ENCODE measurements around the gene KCNJ1. TPM values are rescaled to one million over a fixed set of nuclear protein-coding genes. Genes with fewer than 3 reads are reported as not detected.

The KCNJ1 gene
- total RNA-seq, 1 donor from 2014 or later = not detected

DNA sequence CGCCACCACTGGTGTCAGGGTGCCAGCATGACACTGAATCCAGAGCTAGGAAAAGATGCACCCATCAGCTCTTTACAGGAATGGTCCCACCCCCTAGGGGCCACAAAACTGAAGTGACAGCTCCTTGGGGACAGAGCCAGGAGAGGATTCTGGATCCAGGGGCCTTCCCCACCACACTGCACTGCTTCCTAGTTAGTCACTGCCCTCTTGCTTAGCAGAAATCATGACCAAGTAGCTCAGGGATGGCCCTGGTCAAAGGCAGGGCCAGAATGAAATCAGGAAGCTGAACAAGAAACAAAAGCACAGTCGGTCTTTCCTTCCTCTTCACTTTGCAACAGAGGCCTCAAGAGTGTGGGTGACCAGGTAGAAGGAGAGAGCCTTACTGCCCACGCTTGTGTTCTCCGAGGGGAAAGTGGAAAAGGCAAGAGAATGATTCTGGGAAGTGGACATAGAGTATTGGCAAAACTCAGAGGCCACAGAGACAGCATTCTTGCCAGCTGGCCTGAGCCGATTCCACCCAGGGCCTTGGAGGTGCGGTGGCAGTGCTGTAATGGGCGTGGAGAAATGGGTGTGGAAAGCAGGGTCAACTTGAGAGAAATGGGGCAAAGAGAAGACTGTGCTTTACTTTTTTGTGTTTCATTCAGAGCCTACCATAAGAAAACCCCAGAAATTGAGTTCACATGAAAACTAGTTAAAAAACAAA lies 39.8 kb downstream of the KCNJ1 start:
- TF ChIP-seq, protein P1, sequence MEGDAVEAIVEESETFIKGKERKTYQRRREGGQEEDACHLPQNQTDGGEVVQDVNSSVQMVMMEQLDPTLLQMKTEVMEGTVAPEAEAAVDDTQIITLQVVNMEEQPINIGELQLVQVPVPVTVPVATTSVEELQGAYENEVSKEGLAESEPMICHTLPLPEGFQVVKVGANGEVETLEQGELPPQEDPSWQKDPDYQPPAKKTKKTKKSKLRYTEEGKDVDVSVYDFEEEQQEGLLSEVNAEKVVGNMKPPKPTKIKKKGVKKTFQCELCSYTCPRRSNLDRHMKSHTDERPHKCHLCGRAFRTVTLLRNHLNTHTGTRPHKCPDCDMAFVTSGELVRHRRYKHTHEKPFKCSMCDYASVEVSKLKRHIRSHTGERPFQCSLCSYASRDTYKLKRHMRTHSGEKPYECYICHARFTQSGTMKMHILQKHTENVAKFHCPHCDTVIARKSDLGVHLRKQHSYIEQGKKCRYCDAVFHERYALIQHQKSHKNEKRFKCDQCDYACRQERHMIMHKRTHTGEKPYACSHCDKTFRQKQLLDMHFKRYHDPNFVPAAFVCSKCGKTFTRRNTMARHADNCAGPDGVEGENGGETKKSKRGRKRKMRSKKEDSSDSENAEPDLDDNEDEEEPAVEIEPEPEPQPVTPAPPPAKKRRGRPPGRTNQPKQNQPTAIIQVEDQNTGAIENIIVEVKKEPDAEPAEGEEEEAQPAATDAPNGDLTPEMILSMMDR (conservative IDR thresholded peaks at IDR 0.05; ENCODE audit: low read depth, low read length) = no peak
- no peak for DNase-seq (ENCODE audit: low read depth)
- no peak overlapping the region for H3K4me3 ChIP-seq (ENCODE audit: low read depth, low read length)

DNA sequence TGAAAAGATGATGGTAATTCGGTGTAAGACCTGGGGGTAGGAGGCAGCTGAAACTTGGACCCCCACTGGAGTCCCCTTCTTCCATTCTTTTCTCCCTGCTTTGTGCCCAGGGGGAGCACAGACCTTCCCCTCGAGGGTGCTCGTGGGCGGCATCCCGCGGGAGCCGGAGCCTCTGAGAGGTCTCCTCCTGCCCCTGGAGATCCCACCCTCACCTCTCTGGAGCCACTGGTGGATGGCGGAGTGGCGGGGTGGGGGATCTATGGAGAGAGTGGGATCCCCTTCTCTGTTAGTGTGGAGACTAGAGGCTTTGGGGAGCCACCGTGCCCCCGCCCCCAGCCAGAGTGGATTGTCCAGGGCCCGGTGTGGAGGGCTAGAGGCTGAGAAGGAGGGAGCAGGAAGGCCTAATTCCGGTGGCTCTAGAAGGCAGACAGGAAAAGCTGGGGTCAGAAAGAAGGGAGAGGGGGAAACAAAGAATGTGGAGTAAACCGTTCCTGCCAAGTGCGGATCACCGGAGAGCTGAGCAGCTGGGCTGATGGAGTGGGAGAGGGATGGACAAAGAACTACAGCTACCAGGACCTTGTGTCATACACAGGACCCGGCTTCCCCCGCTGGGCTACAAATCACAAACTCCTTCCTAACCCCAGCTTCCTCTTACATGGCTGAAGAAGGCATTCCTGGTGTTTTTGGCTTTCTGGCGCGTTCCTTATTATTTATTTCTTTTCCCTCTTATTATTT lies 41.9 kb downstream of the KCNJ1 start:
- no peak overlapping the region for H3K4me3 ChIP-seq (ENCODE audit: low read depth, low read length)
- TF ChIP-seq, protein P1 (conservative IDR thresholded peaks at IDR 0.05; ENCODE audit: low read depth, low read length) = no peak
- no peak for DNase-seq (ENCODE audit: low read depth)

DNA sequence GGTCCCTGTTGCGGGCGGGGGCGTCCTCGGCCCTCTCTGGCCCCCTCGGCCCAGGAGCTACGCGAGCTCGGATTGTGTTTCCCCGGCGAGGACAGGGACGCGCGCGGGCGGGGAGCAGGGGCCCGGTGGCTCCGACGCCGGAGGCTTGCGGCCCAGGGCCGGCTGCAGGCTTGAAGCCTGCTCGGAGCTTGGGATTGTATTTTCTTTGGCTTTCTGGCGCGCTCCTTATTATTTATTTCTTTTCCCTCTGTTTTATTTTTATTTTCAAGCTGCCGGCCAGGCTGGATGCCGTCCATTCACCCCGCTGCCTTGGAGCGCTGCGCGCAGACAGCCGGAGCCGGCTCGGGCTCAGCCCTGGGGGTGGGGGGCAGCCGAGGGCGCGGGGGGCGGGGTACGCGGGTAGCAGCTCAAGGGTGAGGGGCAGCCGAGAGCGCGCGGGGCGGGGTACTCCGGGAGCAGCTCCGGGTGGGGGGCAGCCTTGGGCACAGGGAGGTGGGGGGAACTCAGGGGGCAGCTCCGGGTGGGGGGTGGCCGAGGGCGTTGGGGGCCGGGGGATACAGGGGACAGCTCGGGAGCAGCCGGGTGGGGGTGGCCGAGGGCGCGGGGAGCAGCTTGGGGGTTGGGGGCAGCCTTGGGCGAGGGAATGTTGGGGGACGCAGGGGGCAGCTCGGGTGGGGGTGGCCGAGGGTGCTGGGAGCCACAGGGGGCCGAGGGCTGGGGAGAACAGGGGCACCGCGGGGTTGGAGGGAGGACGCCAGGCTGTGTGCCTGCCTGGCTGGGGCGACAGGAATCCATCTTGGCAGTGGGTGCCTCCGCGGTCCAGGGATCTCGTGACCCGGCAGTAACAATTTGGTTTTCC lies 42.7 kb downstream of the KCNJ1 start:
- DNase-seq (ENCODE audit: low read depth) = no peak
- TF ChIP-seq, protein P1 (conservative IDR thresholded peaks at IDR 0.05; ENCODE audit: low read depth, low read length) = no peak
- no peak overlapping the region for H3K4me3 ChIP-seq (ENCODE audit: low read depth, low read length)

DNA sequence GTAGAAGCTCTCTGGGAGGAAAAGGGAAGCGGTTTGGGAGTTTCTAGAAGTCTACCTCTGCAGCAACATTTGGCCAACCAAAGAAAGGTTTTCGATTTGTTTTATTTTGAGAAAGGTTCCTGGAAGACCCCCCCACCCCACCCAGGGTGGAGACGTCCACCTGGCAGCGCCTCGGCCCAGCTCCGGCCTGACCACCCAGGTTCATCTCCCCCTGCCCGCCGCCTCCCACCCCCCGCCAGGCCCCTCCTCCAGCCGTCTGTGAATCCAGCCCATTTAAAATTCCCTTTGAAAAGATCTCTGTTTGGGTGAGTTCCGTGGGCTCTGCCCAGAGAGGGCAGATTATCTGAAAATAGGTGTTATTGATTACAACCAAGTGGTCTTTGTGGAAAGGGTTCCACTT lies 43.3 kb downstream of the KCNJ1 start:
- TF ChIP-seq, protein P1 (conservative IDR thresholded peaks at IDR 0.05; ENCODE audit: low read depth, low read length) = no peak
- no peak overlapping the region for H3K4me3 ChIP-seq (ENCODE audit: low read depth, low read length)
- no peak for DNase-seq (ENCODE audit: low read depth)

DNA sequence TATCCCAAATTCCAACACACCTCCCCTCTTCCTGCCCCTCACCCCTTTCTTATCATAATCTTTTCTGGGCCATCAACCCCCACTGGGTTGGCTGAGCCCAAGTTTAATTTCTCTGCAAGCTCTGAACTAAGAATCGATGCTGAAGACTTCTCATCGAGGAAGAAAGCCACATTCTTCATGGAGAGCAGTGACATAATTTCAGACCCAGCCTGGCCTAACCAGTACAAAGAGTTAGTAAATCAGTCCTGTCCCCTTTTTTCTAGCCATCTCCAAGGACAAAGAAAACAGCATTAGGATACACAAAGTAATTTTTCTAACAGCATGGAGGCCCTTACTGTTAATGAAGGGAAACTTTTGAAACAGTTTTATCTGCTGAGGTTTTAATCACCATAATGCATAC lies 45.0 kb downstream of the KCNJ1 start:
- DNase-seq (ENCODE audit: low read depth) = no peak
- no peak overlapping the region for H3K4me3 ChIP-seq (ENCODE audit: low read depth, low read length)
- TF ChIP-seq, protein P1 (conservative IDR thresholded peaks at IDR 0.05; ENCODE audit: low read depth, low read length) = no peak

DNA sequence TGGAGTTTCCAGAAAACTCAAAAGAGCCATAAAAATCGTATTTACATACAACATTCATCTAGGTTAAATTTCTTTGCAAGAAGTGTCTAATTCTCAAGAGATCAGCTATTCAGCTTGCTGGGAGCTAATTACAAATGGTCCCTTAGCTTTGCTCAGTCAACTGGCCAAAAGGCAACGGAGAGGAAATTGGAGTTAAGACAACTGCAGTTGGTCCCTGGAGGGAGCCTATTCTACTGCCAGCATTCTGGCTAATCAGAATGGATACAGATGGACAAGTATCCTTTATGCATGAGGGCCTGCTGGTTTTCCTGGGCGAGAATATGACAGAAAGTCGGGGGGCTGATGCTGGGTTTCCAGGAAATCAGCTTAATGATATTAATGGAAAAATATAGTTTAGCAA lies 45.5 kb downstream of the KCNJ1 start:
- no peak for DNase-seq (ENCODE audit: low read depth)
- H3K4me3 ChIP-seq (ENCODE audit: low read depth, low read length) = no peak overlapping the region

More for the DNA sequence above, 45.5 kb downstream of the KCNJ1 start:
- TF ChIP-seq, protein P1 (conservative IDR thresholded peaks at IDR 0.05; ENCODE audit: low read depth, low read length) = no peak
